Nephron progenitor cell (in vitro differentiated cells): Measurements from ENCODE around the gene GOLGA8A.
"Not testable (repeated sequence)": the region's sequence is repeated elsewhere in the genome, so short reads cannot be mapped to it uniquely, and the experiment has no call there.

Experiments used
- DNase-seq: peaks from one replicate; pipeline ENCODE4 v3.0.0; 2021
- H3K27ac Mint-ChIP-seq: 2 replicates; pipeline ENCODE4 v1.8.0; 2021; ENCODE audit warnings: mild to moderate bottlenecking, moderate library complexity, mixed read lengths
- H3K27me3 Mint-ChIP-seq: 2 replicates; pipeline ENCODE4 v1.8.0; 2021; ENCODE audit warnings: mild to moderate bottlenecking, low read depth, mixed read lengths; ENCODE audit not compliant: poor library complexity
- H3K36me3 Mint-ChIP-seq: 2 replicates; pipeline ENCODE4 v1.8.0; 2021; ENCODE audit warnings: low read depth, mixed read lengths
- H3K4me1 Mint-ChIP-seq: 2 replicates; pipeline ENCODE4 v1.8.0; 2021; ENCODE audit warnings: mixed read lengths
- H3K4me3 Mint-ChIP-seq: 2 replicates; pipeline ENCODE4 v1.8.0; 2021; ENCODE audit warnings: mild to moderate bottlenecking, moderate library complexity, mixed read lengths
- H3K9me3 Mint-ChIP-seq: 2 replicates; pipeline ENCODE4 v1.8.0; 2021; ENCODE audit warnings: mild to moderate bottlenecking, moderate library complexity, mixed read lengths

GOLGA8A gene

GRCh38 chr15:34420953-34421352 is 16.7 kb downstream of the GOLGA8A start:
- peaks cover 27% of the 10 kb centered on the region for H3K36me3 Mint-ChIP-seq
- not testable (repeated sequence) for H3K27me3 Mint-ChIP-seq, DNase-seq, H3K27ac Mint-ChIP-seq, H3K4me3 Mint-ChIP-seq, H3K4me1 Mint-ChIP-seq, H3K9me3 Mint-ChIP-seq

GRCh38 chr15:34418435-34418834 is 19.2 kb downstream of the GOLGA8A start:
- not testable (repeated sequence) for H3K4me1 Mint-ChIP-seq, H3K27me3 Mint-ChIP-seq, H3K4me3 Mint-ChIP-seq, H3K27ac Mint-ChIP-seq, H3K9me3 Mint-ChIP-seq, DNase-seq
- peaks cover 22% of the 10 kb centered on the region for H3K36me3 Mint-ChIP-seq

GRCh38 chr15:34409511-34409910 is 28.1 kb downstream of the GOLGA8A start:
- DNase-seq, H3K36me3 Mint-ChIP-seq, H3K27me3 Mint-ChIP-seq, H3K9me3 Mint-ChIP-seq, H3K4me1 Mint-ChIP-seq, H3K27ac Mint-ChIP-seq, H3K4me3 Mint-ChIP-seq: not testable (repeated sequence)

DNA sequence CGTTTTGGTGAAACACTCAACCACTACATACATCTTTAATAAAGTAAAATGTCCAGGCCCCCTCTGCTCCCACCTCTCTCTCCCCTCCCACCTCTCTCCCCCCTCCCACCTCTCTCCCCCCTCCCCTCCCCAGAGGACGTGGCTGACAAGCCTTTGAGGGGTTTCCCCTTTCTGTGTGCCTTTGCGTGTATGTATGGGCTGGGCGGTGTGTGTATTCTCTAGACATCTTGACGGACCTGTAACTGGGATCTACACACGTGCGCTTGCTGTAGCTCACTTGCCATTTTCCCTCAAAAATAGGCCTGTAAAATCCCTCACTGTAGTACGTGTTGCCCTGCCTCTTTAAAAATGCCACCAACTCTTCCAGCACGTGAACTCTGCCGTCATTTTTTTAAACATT is 28.6 kb downstream of the GOLGA8A start:
- not testable (repeated sequence) for H3K27me3 Mint-ChIP-seq, DNase-seq, H3K36me3 Mint-ChIP-seq, H3K4me1 Mint-ChIP-seq, H3K9me3 Mint-ChIP-seq, H3K27ac Mint-ChIP-seq, H3K4me3 Mint-ChIP-seq

- not testable (repeated sequence) for H3K36me3 Mint-ChIP-seq, H3K9me3 Mint-ChIP-seq, H3K27me3 Mint-ChIP-seq, H3K4me1 Mint-ChIP-seq, DNase-seq, H3K4me3 Mint-ChIP-seq, H3K27ac Mint-ChIP-seq
Measured at GRCh38 chr15:34403899-34404298, 33.7 kb downstream of the GOLGA8A start.

DNA sequence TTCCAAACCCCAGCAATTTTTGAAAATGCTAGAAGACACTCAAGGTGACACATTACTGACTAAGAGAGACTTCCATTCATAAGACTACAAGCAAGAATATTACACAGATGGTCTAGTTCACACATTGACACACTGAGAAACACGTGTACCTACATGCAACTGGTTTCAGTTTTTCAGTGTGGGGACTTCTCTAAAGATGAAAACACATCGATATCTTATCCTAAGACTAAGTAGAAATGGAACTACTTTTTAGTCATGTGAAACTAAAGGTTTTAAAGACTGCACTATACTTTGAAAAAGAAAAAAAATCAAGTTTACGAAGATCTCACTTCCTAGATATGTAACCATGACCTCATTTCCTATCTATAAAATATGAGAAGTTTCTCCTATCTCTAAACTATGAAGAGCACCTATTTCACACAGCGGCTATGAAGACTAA is 34.4 kb downstream of the GOLGA8A start:
- H3K36me3 Mint-ChIP-seq, H3K4me1 Mint-ChIP-seq, H3K4me3 Mint-ChIP-seq, DNase-seq, H3K9me3 Mint-ChIP-seq, H3K27ac Mint-ChIP-seq, H3K27me3 Mint-ChIP-seq: not testable (repeated sequence)

DNA sequence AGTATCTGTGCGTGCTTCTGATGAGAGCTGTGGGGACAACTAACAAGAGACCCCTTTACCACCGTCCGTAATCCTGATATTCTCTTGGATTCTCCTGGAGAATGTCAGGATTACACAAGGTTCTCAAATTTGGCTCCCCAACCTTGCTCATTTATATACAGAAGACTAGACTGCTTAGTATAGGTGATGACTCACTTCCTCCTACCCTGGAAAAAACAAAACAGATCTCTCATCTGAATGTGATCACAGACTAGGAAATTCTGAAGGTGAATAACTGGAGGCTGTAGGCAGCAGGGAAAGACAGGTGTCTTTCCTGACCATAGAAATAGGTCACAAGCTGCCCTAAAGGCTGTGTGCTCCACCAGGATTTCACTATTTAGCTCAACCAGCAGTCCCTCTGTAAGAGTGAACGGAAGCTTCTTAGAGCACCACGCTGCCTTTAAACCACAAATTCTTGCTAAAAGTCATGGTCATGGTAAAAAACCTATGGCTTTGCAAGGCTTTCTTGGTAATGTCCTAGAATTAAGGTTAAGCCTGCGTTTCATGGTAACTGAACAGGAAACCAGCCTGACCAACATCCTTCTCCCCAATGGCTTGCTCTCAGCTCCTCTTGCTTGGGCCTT is 39.9 kb downstream of the GOLGA8A start:
- H3K27me3 Mint-ChIP-seq, H3K4me1 Mint-ChIP-seq, H3K36me3 Mint-ChIP-seq, H3K9me3 Mint-ChIP-seq, H3K27ac Mint-ChIP-seq, DNase-seq, H3K4me3 Mint-ChIP-seq: not testable (repeated sequence)

DNA sequence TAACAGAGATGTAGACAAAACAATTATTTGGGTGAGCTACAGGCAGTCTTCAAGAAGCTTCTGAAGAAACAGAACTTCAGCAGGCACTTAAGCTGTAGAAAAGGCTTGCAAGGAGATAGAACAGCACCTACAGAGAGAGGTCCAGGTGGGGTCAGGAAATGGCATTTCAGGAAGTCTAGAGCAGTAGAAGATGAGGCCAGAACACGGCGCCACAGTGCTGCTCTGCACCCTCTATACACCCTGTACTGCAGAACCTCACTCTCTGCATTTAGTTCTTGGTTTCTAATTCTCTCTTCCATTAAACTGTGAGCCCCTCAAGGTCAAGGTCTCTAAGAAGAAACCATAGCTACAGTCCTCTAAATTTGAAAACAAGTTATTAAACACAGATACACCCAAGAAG is 44.6 kb downstream of the GOLGA8A start:
- H3K27me3 Mint-ChIP-seq, H3K4me3 Mint-ChIP-seq, H3K27ac Mint-ChIP-seq, DNase-seq, H3K4me1 Mint-ChIP-seq, H3K36me3 Mint-ChIP-seq, H3K9me3 Mint-ChIP-seq: not testable (repeated sequence)

DNA sequence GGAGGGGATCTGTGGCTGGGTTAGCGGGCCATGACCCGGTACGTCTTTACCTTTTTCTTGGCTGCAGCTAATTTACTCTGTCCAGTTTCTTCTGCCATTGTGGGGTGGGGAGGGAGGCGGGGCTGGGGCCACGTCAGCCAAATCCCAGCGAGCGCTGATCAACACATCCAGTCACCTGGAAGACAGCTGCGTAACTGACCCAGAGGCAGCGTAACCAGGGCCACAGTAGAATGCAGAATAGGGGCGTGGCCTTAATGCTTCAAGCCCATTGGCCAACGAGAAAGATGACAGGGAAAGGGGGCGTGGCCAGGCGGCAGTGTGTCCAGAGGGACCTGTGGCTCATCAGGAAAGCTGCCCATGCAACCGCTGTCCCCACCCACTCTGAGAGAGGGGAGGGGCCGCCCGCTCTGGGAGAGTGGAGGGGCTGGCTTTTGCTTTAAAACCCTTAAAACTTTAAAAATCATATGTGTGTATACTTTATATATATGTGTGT is 48.0 kb downstream of the GOLGA8A start:
- not testable (repeated sequence) for DNase-seq, H3K9me3 Mint-ChIP-seq, H3K27ac Mint-ChIP-seq, H3K4me1 Mint-ChIP-seq, H3K36me3 Mint-ChIP-seq, H3K27me3 Mint-ChIP-seq, H3K4me3 Mint-ChIP-seq
